SU-DHL-6 (cell line): ENCODE results near the gene ABR.
"Not testable (repeated sequence)": the region's sequence is repeated elsewhere in the genome, so short reads cannot be mapped to it uniquely, and the experiment has no call there.

Experiments
- H2AFZ ChIP-seq: fragments of 200-600 bp; sonication (generic); 2 replicates; pipeline ENCODE4 v1.6.1; 2014; ENCODE audit warnings: low read depth, mild to moderate bottlenecking, moderate library complexity, mixed read lengths, antibody characterized with exemption, low read length; ENCODE audit not compliant: severe bottlenecking
- H3F3A ChIP-seq: fragments of 200-600 bp; shearing (Covaris generic); 2 replicates; pipeline ENCODE4 v1.6.0; 2016; ENCODE audit warnings: antibody characterized with exemption, mild to moderate bottlenecking; ENCODE audit not compliant: insufficient read depth
- H3K27ac ChIP-seq: fragments of 200-600 bp; sonication (generic); 2 replicates; pipeline ENCODE4 v1.5.1; 2016; ENCODE audit warnings: low read depth, mild to moderate bottlenecking, low read length, moderate library complexity, mixed read lengths
- H3K27me3 ChIP-seq: fragments of 200-600 bp; sonication (generic), shearing (Covaris generic); 2 replicates; pipeline ENCODE4 v1.6.0; 2014; ENCODE audit warnings: mild to moderate bottlenecking, low read length
- H3K36me3 ChIP-seq: fragments of 200-600 bp; sonication (generic); 2 replicates; pipeline ENCODE4 v1.6.1; 2014; ENCODE audit warnings: mild to moderate bottlenecking, low read length, mixed read lengths
- H3K4me2 ChIP-seq: fragments of 300-600, 200-600 bp; shearing (Covaris generic), sonication (generic); 2 replicates; pipeline ENCODE4 v1.6.0; 2014; ENCODE audit warnings: low read length, low read depth, mild to moderate bottlenecking; ENCODE audit not compliant: poor library complexity, severe bottlenecking
- H3K4me3 ChIP-seq: fragments of 200-600 bp; sonication (generic); 2 replicates; pipeline ENCODE4 v1.5.1; 2014; ENCODE audit warnings: antibody characterized with exemption, low read length, mild to moderate bottlenecking, mixed read lengths; ENCODE audit not compliant: insufficient read depth, poor library complexity, severe bottlenecking
- H3K79me2 ChIP-seq: fragments of 200-600 bp; sonication (generic); 2 replicates; pipeline ENCODE4 v1.6.1; 2014; ENCODE audit warnings: mild to moderate bottlenecking, low read length, moderate library complexity; ENCODE audit not compliant: insufficient read depth
- H3K9ac ChIP-seq: fragments of 200-600 bp; sonication (generic); 2 replicates; pipeline ENCODE4 v1.7.0; 2014; ENCODE audit warnings: mild to moderate bottlenecking, low read length
- H3K9me2 ChIP-seq: fragments of 200-600 bp; sonication (generic); replicated peaks from 2 replicates; pipeline ENCODE4 v1.6.1; 2014; ENCODE audit warnings: low read length; ENCODE audit not compliant: insufficient read depth
- H3K9me3 ChIP-seq: fragments of 200-600 bp; sonication (generic); 2 replicates; pipeline ENCODE4 v1.6.1; 2014; ENCODE audit warnings: low read length, mixed read lengths; ENCODE audit not compliant: insufficient read depth
- H4K20me1 ChIP-seq: fragments of 200-600 bp; sonication (generic); 2 replicates; pipeline ENCODE4 v1.6.1; 2014; ENCODE audit warnings: low read depth, mild to moderate bottlenecking, antibody characterized with exemption, low read length, moderate library complexity, mixed read lengths
- EZH2phosphoT487 ChIP-seq: fragments of 200-600 bp; sonication (generic), shearing (Covaris generic); conservative IDR thresholded peaks from 2 replicates; pipeline ENCODE4 v1.6.1; 2018; ENCODE audit warnings: mild to moderate bottlenecking, antibody characterized with exemption, low read length, moderate library complexity, mixed read lengths
- TF ChIP-seq, protein P1 (sequence below): fragments of 200-600 bp; sonication (generic); IDR thresholded peaks from one replicate; pipeline ENCODE4 v1.5.1; 2017; ENCODE audit warnings: antibody characterized with exemption, mild to moderate bottlenecking, low read length, moderate library complexity; ENCODE audit not compliant: insufficient read depth, poor library complexity, severe bottlenecking

Gene ABR

DNA sequence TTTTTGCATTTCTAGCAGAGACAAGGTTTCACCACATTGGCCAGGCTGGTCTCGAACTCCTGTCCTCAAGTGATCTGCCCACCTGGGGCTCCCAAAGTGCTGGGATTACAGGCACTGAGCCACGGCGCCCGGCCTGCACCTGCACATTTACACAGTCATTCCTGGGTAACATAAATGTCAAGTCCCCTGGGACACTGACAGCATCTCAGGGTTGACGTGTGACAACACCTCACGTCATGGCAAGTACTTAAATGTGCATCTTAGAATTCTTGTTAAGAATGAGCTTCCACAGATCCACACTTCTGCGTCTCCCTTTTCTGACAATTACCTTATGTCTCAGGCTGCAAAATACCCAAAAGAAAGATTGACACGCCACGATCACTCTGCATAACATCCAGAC lies 80.5 kb downstream of the ABR start:
- Histone ChIP-seq H3K27me3 (no peaks in the 10 kb centered on the region), H3F3A (no peaks in the 10 kb centered on the region), H4K20me1 (no peaks in the 10 kb centered on the region), H2AFZ (no peak overlapping the region), H3K36me3 (no peaks in the 10 kb centered on the region), H3K4me2 (no peak overlapping the region), H3K79me2 (peaks cover 3% of the 10 kb centered on the region), H3K27ac (no peak overlapping the region), H3K9ac (no peak overlapping the region), H3K9me2 (no peaks in the 10 kb centered on the region), H3K4me3 (no peak overlapping the region), H3K9me3 (no peaks in the 10 kb centered on the region)
- TF ChIP-seq, protein P1, sequence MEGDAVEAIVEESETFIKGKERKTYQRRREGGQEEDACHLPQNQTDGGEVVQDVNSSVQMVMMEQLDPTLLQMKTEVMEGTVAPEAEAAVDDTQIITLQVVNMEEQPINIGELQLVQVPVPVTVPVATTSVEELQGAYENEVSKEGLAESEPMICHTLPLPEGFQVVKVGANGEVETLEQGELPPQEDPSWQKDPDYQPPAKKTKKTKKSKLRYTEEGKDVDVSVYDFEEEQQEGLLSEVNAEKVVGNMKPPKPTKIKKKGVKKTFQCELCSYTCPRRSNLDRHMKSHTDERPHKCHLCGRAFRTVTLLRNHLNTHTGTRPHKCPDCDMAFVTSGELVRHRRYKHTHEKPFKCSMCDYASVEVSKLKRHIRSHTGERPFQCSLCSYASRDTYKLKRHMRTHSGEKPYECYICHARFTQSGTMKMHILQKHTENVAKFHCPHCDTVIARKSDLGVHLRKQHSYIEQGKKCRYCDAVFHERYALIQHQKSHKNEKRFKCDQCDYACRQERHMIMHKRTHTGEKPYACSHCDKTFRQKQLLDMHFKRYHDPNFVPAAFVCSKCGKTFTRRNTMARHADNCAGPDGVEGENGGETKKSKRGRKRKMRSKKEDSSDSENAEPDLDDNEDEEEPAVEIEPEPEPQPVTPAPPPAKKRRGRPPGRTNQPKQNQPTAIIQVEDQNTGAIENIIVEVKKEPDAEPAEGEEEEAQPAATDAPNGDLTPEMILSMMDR: no peak
- no peak for TF ChIP-seq EZH2phosphoT487

DNA sequence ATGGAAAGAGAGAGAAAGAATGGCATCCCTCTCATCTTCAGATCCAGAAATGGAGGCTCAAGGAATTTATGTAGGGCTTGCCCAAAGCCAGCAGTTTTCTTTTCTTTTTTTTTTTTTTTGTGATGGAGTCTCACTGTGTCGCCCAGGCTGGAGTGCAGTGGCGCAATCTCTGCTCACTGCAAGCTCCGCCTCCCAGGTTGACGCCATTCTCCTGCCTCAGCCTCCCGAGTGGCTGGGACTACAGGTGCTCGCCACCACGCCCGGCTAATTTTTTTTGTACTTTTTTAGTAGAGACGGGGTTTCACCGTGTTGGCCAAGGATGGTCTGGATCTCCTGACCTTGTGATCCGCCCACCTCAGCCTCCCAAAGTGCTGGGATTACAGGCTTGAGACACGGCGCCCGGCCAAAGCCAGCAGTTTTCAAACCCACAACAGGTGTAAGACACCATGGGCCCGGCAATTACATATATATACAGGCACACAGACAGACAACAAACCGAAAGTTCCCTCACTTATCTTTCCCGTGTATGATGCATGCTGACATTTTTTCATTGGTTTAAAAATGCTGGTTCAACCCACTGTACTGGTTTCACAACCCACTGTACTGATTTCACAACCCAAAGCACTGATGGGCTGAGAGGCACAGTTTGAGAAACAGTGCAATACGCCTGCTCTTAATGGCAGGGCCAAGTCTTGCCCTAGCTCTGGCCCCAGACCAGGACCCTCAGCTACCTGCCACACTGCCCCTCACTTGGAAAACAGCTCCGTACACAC lies 81.6 kb downstream of the ABR start:
- H3K4me2 ChIP-seq, H3K27ac ChIP-seq, H4K20me1 ChIP-seq, H3K9me2 ChIP-seq, H3K9ac ChIP-seq, H3K27me3 ChIP-seq, H3F3A ChIP-seq, H3K9me3 ChIP-seq, H3K4me3 ChIP-seq, H3K36me3 ChIP-seq, H2AFZ ChIP-seq, H3K79me2 ChIP-seq: not testable (repeated sequence)

DNA sequence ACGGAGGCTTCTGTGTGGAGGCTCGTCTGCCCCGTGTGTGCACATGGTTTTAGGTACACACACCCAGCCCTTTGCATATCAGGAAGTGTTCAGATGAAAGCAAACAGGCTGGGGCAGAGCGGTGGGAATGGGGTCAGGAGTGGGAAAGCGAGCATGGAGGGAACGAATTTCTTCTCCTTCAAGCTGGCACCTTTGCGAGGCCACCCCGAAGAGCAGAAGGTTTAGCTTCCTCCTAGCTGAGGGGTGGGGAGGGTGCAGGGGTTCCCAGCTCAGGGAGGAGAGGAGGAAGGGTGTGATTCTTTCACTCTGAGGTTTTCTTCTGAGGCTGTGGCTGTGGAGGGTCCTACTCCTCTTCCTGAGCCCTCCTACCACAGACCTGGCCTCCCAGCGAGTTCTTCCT lies 83.6 kb downstream of the ABR start:
- Histone ChIP-seq H3K9me3 (no peaks in the 10 kb centered on the region), H4K20me1 (no peaks in the 10 kb centered on the region), H3K27me3 (no peaks in the 10 kb centered on the region), H3K4me2 (no peak overlapping the region), H3K9me2 (no peaks in the 10 kb centered on the region), H3K27ac (no peak overlapping the region), H3K4me3 (no peak overlapping the region), H3K36me3 (no peaks in the 10 kb centered on the region), H2AFZ (no peak overlapping the region), H3K9ac (no peak overlapping the region), H3K79me2 (no peaks in the 10 kb centered on the region; the same call in 1 of the 2 replicates), H3F3A (no peaks in the 10 kb centered on the region)
- TF ChIP-seq, protein P1: no peak
- no peak for TF ChIP-seq EZH2phosphoT487

DNA sequence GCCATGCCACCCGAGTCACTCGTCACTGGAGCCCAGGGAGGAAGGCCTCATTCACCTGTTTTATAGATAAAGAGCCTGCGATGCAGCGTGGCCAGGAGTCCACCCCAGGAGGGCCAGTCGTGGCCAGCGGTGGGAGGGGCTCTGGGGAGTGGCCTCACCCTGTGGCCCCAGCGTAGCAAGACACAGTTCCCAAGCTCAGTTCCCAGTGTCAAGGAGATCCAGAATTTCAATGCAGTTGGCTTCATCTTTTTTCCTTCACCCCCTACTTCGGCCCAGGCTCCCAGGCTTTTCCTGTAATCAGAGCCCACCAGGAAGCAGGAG lies 84.0 kb downstream of the ABR start:
- no peaks in the 10 kb centered on the region for H3K9me3 ChIP-seq
- H3K4me3 ChIP-seq: no peak overlapping the region
- H3K79me2 ChIP-seq: no peaks in the 10 kb centered on the region; the same call in 1 of the 2 replicates
- no peak overlapping the region for H3K27ac ChIP-seq
- no peak overlapping the region for H3K4me2 ChIP-seq
- H3K27me3 ChIP-seq: no peaks in the 10 kb centered on the region
- no peaks in the 10 kb centered on the region for H4K20me1 ChIP-seq
- TF ChIP-seq, protein P1: no peak
- no peak for TF ChIP-seq EZH2phosphoT487
- H2AFZ ChIP-seq: no peak overlapping the region
- no peak overlapping the region for H3K9ac ChIP-seq
- H3F3A ChIP-seq: no peaks in the 10 kb centered on the region
- no peaks in the 10 kb centered on the region for H3K36me3 ChIP-seq
- no peaks in the 10 kb centered on the region for H3K9me2 ChIP-seq
